Mesothelial cell of epicardium (in vitro differentiated cells): ENCODE data around the gene BAG3. TPM values are rescaled to one million over a fixed set of nuclear protein-coding genes. Genes with fewer than 3 reads are reported as not detected.

Experiments used
- DNase-seq, 2 experiments: peaks; one replicate each; pipeline ENCODE4 v3.0.0; 2021; ENCODE audit warnings: low spot score in 2 of 2; ENCODE audit not compliant: unreplicated experiment in 2 of 2
- H3K27ac Mint-ChIP-seq: 2 replicates; pipeline ENCODE4 v1.8.0; 2021; ENCODE audit warnings: mixed read lengths
- H3K27me3 Mint-ChIP-seq: 2 replicates; pipeline ENCODE4 v1.8.0; 2021; ENCODE audit warnings: low read depth, mixed read lengths
- H3K36me3 Mint-ChIP-seq: 2 replicates; pipeline ENCODE4 v1.8.0; 2021; ENCODE audit warnings: mixed read lengths
- H3K4me1 Mint-ChIP-seq: 2 replicates; pipeline ENCODE4 v1.8.0; 2021; ENCODE audit warnings: mixed read lengths
- H3K4me3 Mint-ChIP-seq: 2 replicates; pipeline ENCODE4 v1.8.0; 2021; ENCODE audit warnings: mild to moderate bottlenecking, moderate library complexity, mixed read lengths
- H3K9me3 Mint-ChIP-seq: 2 replicates; pipeline ENCODE4 v1.8.0; 2021; ENCODE audit warnings: mixed read lengths
- CTCF ChIP-seq: fragments of 200-600 bp; sonication (generic); IDR thresholded peaks from one replicate; pipeline ENCODE4 v1.5.0; 2021; ENCODE audit warnings: antibody characterized with exemption; ENCODE audit not compliant: unreplicated experiment
- total RNA-seq: library from RNA; stranded (reverse); gene quantifications from 3 replicates; pipeline ENCODE4 v1.2.1, GENCODE V29; 2021

The BAG3 gene
- total RNA-seq, 1 donor from 2014 or later: 23.0 TPM

- Mint-ChIP-seq H3K4me3 (no peak overlapping the region), H3K4me1 (no peaks in the 10 kb centered on the region), H3K27me3 (no peaks in the 10 kb centered on the region), H3K9me3 (no peaks in the 10 kb centered on the region), H3K36me3 (no peaks in the 10 kb centered on the region), H3K27ac (no peak overlapping the region)
- no peak for DNase-seq
- TF ChIP-seq CTCF: no peak
These were observed 17.0 kb upstream of the BAG3 start for GRCh38 chr10:119634219-119634544.

GRCh38 chr10:119637631-119638030, 13.5 kb upstream of the BAG3 start:
- DNase-seq: no peak
- H3K4me3 Mint-ChIP-seq: no peak overlapping the region
- H3K27me3 Mint-ChIP-seq: no peaks in the 10 kb centered on the region
- TF ChIP-seq CTCF: no peak
- H3K4me1 Mint-ChIP-seq: no peaks in the 10 kb centered on the region
- H3K9me3 Mint-ChIP-seq: no peaks in the 10 kb centered on the region
- H3K36me3 Mint-ChIP-seq: no peaks in the 10 kb centered on the region
- H3K27ac Mint-ChIP-seq: no peak overlapping the region

GRCh38 chr10:119638982-119639381, 12.2 kb upstream of the BAG3 start:
- TF ChIP-seq CTCF: no peak
- Mint-ChIP-seq H3K27ac (no peak overlapping the region), H3K9me3 (no peaks in the 10 kb centered on the region), H3K36me3 (no peaks in the 10 kb centered on the region), H3K27me3 (no peaks in the 10 kb centered on the region), H3K4me1 (no peaks in the 10 kb centered on the region), H3K4me3 (no peak overlapping the region)
- DNase-seq: no peak

- Mint-ChIP-seq H3K36me3 (no peaks in the 10 kb centered on the region), H3K9me3 (no peaks in the 10 kb centered on the region), H3K4me3 (no peak overlapping the region), H3K27ac (no peak overlapping the region), H3K4me1 (no peaks in the 10 kb centered on the region), H3K27me3 (no peaks in the 10 kb centered on the region)
- TF ChIP-seq CTCF: no peak
- DNase-seq: no peak
These were observed 10.8 kb upstream of the BAG3 start for GRCh38 chr10:119640384-119640783.

- TF ChIP-seq CTCF: no peak
- Mint-ChIP-seq H3K27ac (no peak overlapping the region), H3K4me1 (no peaks in the 10 kb centered on the region), H3K36me3 (no peaks in the 10 kb centered on the region), H3K9me3 (no peaks in the 10 kb centered on the region), H3K27me3 (no peaks in the 10 kb centered on the region), H3K4me3 (no peak overlapping the region)
- no peak for DNase-seq
These were observed 10.2 kb upstream of the BAG3 start for GRCh38 chr10:119640875-119641526.
